HEK293 (cell line): ENCODE data around the gene TTYH1.

ENCODE experiments used
- CTCF ChIA-PET: fragments of 350-600 bp; formaldehyde crosslinking; extraction: SDS; loops from one replicate; lab custom pipeline; 2021; ENCODE audit warnings: antibody characterized with exemption; lab: Yijun Ruan, JAX
- POLR2A ChIA-PET: fragments of 300-600 bp; formaldehyde crosslinking; extraction: SDS; loops from one replicate; lab custom pipeline; 2020; ENCODE audit warnings: antibody characterized with exemption, inconsistent platforms; lab: Yijun Ruan, JAX
- H3K27ac ChIP-seq: fragments of 200-500 bp; sonication (Bioruptor generic); 2 replicates; pipeline ENCODE4 v1.5.1; 2014; ENCODE audit warnings: low read depth, low read length, control low read depth, inconsistent platforms; ENCODE audit errors: extremely low read depth
- H3K36me3 ChIP-seq, 2 experiments: fragments of 200-500 bp in 1 of 2; sonication (Bioruptor generic) in 1 of 2; 1 replicate in 1 of 2; 2 replicates in 1 of 2; pipeline ENCODE4 v1.5.1; 2014 to 2017; ENCODE audit warnings: inconsistent platforms in 2 of 2, low read length in 2 of 2; ENCODE audit not compliant: control insufficient read depth in 2 of 2, insufficient read depth in 1 of 2
- H3K4me1 ChIP-seq: fragments of 200-500 bp; sonication (Bioruptor generic); 2 replicates; pipeline ENCODE4 v1.5.1; 2014; ENCODE audit warnings: mild to moderate bottlenecking, low read length, inconsistent platforms; ENCODE audit not compliant: control insufficient read depth, insufficient read depth
- H3K4me3 ChIP-seq: 2 replicates; pipeline ENCODE4 v1.5.1; 2011; ENCODE audit warnings: low read depth, mild to moderate bottlenecking, control low read depth, low read length, moderate library complexity
- H3K9me3 ChIP-seq: fragments of 200-500 bp; sonication (Bioruptor generic); 2 replicates; pipeline ENCODE4 v1.5.1; 2014; ENCODE audit warnings: low read depth, low read length, inconsistent platforms; ENCODE audit not compliant: control insufficient read depth, insufficient read depth
- FEZF1 ChIP-seq: fragments of 450-650 bp; formaldehyde crosslinking; IDR thresholded peaks from 2 replicates; pipeline ENCODE4 v1.5.1; 2016; ENCODE audit warnings: missing biosample characterization, missing genetic modification characterization
- GLIS1 ChIP-seq: fragments of 450-650 bp; formaldehyde crosslinking; IDR thresholded peaks from 2 replicates; pipeline ENCODE4 v1.5.1; 2016; ENCODE audit warnings: missing biosample characterization, missing genetic modification characterization
- PATZ1 ChIP-seq: fragments of 450-650 bp; formaldehyde crosslinking; IDR thresholded peaks from 2 replicates; pipeline ENCODE4 v1.5.1; 2016; ENCODE audit warnings: missing biosample characterization, missing genetic modification characterization
- PRDM10 ChIP-seq: fragments of 450-650 bp; formaldehyde crosslinking; IDR thresholded peaks from 2 replicates; pipeline ENCODE4 v1.5.1; 2016; ENCODE audit warnings: missing biosample characterization, missing genetic modification characterization
- SCRT1 ChIP-seq: fragments of 450-650 bp; formaldehyde crosslinking; IDR thresholded peaks from 2 replicates; pipeline ENCODE4 v1.5.1; 2016; ENCODE audit warnings: missing biosample characterization, missing genetic modification characterization, borderline replicate concordance
- SCRT2 ChIP-seq: fragments of 450-650 bp; formaldehyde crosslinking; IDR thresholded peaks from 2 replicates; pipeline ENCODE4 v1.5.1; 2016; ENCODE audit warnings: missing biosample characterization, missing genetic modification characterization
- SP2 ChIP-seq: fragments of 450-650 bp; formaldehyde crosslinking; IDR thresholded peaks from 2 replicates; pipeline ENCODE4 v1.5.1; 2016; ENCODE audit warnings: missing biosample characterization, missing genetic modification characterization
- SP7 ChIP-seq: fragments of 450-650 bp; formaldehyde crosslinking; IDR thresholded peaks from 2 replicates; pipeline ENCODE4 v1.5.1; 2016; ENCODE audit warnings: missing biosample characterization, missing genetic modification characterization
- ZBTB20 ChIP-seq: fragments of 450-650 bp; formaldehyde crosslinking; IDR thresholded peaks from 2 replicates; pipeline ENCODE4 v1.5.1; 2016; ENCODE audit warnings: missing biosample characterization, missing genetic modification characterization
- ZIC2 ChIP-seq: fragments of 450-650 bp; formaldehyde crosslinking; IDR thresholded peaks from 2 replicates; pipeline ENCODE4 v1.5.1; 2016; ENCODE audit warnings: missing biosample characterization, missing genetic modification characterization
- ZNF239 ChIP-seq: fragments of 450-650 bp; formaldehyde crosslinking; IDR thresholded peaks from 2 replicates; pipeline ENCODE4 v1.5.1; 2016; ENCODE audit warnings: missing biosample characterization, missing genetic modification characterization
- ZNF248 ChIP-seq: fragments of 450-650 bp; formaldehyde crosslinking; IDR thresholded peaks from 2 replicates; pipeline ENCODE4 v1.5.1; 2017; ENCODE audit warnings: missing biosample characterization, missing genetic modification characterization
- ZNF302 ChIP-seq: fragments of 450-650 bp; formaldehyde crosslinking; IDR thresholded peaks from 2 replicates; pipeline ENCODE4 v1.5.1; 2016; ENCODE audit warnings: missing biosample characterization, missing genetic modification characterization, low read depth
- ZNF366 ChIP-seq: fragments of 450-650 bp; formaldehyde crosslinking; conservative IDR thresholded peaks from 2 replicates; pipeline ENCODE4 v1.5.1; 2016; ENCODE audit warnings: missing biosample characterization, missing genetic modification characterization
- ZNF398 ChIP-seq: fragments of 450-650 bp; formaldehyde crosslinking; IDR thresholded peaks from 2 replicates; pipeline ENCODE4 v1.5.1; 2017; ENCODE audit warnings: missing biosample characterization, missing genetic modification characterization
- ZNF449 ChIP-seq: fragments of 450-650 bp; formaldehyde crosslinking; IDR thresholded peaks from 2 replicates; pipeline ENCODE4 v1.5.1; 2017; ENCODE audit warnings: missing biosample characterization, mild to moderate bottlenecking, missing genetic modification characterization, moderate library complexity
- ZNF560 ChIP-seq: fragments of 450-650 bp; formaldehyde crosslinking; IDR thresholded peaks from 2 replicates; pipeline ENCODE4 v1.5.1; 2017; ENCODE audit warnings: missing biosample characterization, missing genetic modification characterization, borderline replicate concordance
- ZNF600 ChIP-seq: fragments of 450-650 bp; formaldehyde crosslinking; IDR thresholded peaks from 2 replicates; pipeline ENCODE4 v1.5.1; 2016; ENCODE audit warnings: missing biosample characterization, missing genetic modification characterization
- ZNF654 ChIP-seq: fragments of 450-650 bp; formaldehyde crosslinking; IDR thresholded peaks from 2 replicates; pipeline ENCODE4 v1.5.1; 2016; ENCODE audit warnings: low read depth, missing biosample characterization, missing genetic modification characterization
- ZNF843 ChIP-seq: fragments of 450-650 bp; formaldehyde crosslinking; IDR thresholded peaks from 2 replicates; pipeline ENCODE4 v1.5.1; 2016; ENCODE audit warnings: missing biosample characterization, missing genetic modification characterization
- ZXDB ChIP-seq: fragments of 450-650 bp; formaldehyde crosslinking; IDR thresholded peaks from 2 replicates; pipeline ENCODE4 v1.5.1; 2016; ENCODE audit warnings: missing biosample characterization, missing genetic modification characterization

TTYH1 gene

GRCh38 chr19:54431255-54431838, 16.1 kb downstream of the TTYH1 start:
- ChIA-PET POLR2A (interaction anchor here (0.5 to 4.2 kb wide), 10 partner anchors 7 to 42 kb away, joined by 3 to 47 read pairs (median 4); partner anchors contain the start of genes CDC42EP5, LENG8 and LENG9), CTCF (interaction anchor here (0.7 to 1.4 kb wide), 13 partner anchors 7 to 365 kb away, joined by 3 to 10 read pairs (median 4); partner anchors contain the start of gene TTYH1)
- TF ChIP-seq FEZF1: peak; percentile 17; the same call in 1 of the 2 replicates
- peak; percentile 93 for TF ChIP-seq GLIS1 (tag by site-specific recombination)
- 0 out of 2 replicates have a peak, but pooled peaks have one; percentile 28 for TF ChIP-seq ZXDB
- TF ChIP-seq ZIC2 (tag by site-specific recombination): peak; percentile 57; the same call in 1 of the 2 replicates
- TF ChIP-seq SP7 (tag by site-specific recombination): no peak
- TF ChIP-seq ZNF560: no peak
- TF ChIP-seq PATZ1 (tag by site-specific recombination): peak; percentile 62; the same call in 1 of the 2 replicates
- no peak for TF ChIP-seq ZNF654 (tag by site-specific recombination)
- TF ChIP-seq ZBTB20: peak; percentile 74
- TF ChIP-seq ZNF366: peak; percentile 71; the same call in 1 of the 2 replicates
- TF ChIP-seq PRDM10 (tag by site-specific recombination): peak; percentile 45; the same call in 1 of the 2 replicates
- peak; percentile 81 for TF ChIP-seq ZNF398 (tag by site-specific recombination)
- TF ChIP-seq ZNF600 (tag by site-specific recombination): peak; percentile 71
- Histone ChIP-seq H3K36me3 (peaks cover 0 to 6% of the 10 kb centered on the region in 2 experiments; a peak in 1 of 3 replicates), H3K4me1 (peaks cover 10% of the 10 kb centered on the region), H3K9me3 (no peaks in the 10 kb centered on the region), H3K4me3 (peak overlapping the region; percentile 17), H3K27ac (no peak overlapping the region)

GRCh38 chr19:54432144-54432738, 17.0 kb downstream of the TTYH1 start:
- Histone ChIP-seq H3K4me1 (peaks cover 10% of the 10 kb centered on the region), H3K27ac (no peak overlapping the region), H3K36me3 (peaks cover 0 to 6% of the 10 kb centered on the region in 2 experiments; a peak in 1 of 3 replicates), H3K4me3 (no peak overlapping the region), H3K9me3 (no peaks in the 10 kb centered on the region)
- POLR2A ChIA-PET: interaction anchor here (1.1 to 4.2 kb wide), 2 partner anchors 16 to 37 kb away, joined by 3 to 47 read pairs; partner anchors contain the start of gene LENG8
- TF ChIP-seq ZNF449 (tag by site-specific recombination): no peak
- no peak for TF ChIP-seq ZNF248
- peak; percentile 80 for TF ChIP-seq SCRT2 (tag by site-specific recombination)
- TF ChIP-seq ZNF302: no peak
- no peak for TF ChIP-seq ZNF843 (tag by site-specific recombination)
- TF ChIP-seq ZNF239 (tag by site-specific recombination): no peak
- peak; percentile 65; the same call in 1 of the 2 replicates for TF ChIP-seq SCRT1 (tag by site-specific recombination)
- TF ChIP-seq SP2: no peak
- CTCF ChIA-PET: interaction anchor here (0.7 to 1.3 kb wide), 5 partner anchors 8 to 366 kb away, joined by 3 to 7 read pairs (median 3); no protein-coding TSS in a partner anchor
